Stimulated activated CD8-positive, alpha-beta memory T cell treated with anti-CD3 and anti-CD28 coated beads, Interleukin-15, amount 100 ng/mL, for 24 hours (primary cell): ENCODE results near the gene CLCA4.
"Not testable (repeated sequence)": the region's sequence is repeated elsewhere in the genome, so short reads cannot be mapped to it uniquely, and the experiment has no call there.

Experiments
- DNase-seq: peaks from one replicate; pipeline ENCODE4 v3.0.0-alpha.2; 2020; ENCODE audit warnings: low read depth

The CLCA4 gene

DNA sequence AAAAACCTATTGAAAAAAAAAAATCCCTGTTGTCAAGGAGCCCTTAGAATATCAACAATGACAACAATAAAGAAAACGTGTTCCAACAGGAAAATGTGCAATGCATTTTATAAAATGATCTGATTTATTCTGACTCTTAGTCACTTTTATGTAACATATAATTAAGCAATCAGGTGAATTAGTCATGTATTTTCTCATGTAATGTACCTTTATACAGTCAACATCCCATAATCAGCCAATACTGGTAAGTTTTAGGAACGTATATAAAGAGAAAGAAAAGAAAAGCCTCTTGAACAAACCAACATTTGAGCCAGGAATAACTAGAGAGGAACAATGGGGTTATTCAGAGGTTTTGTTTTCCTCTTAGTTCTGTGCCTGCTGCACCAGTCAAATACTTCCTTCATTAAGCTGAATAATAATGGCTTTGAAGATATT lies at the start of gene CLCA4:
TSS of gene CLCA4 (plus strand) at position 292 of the 435 bp plus-strand sequence. CDS start at position 334, 42 bp downstream.
- DNase-seq = no peak

- DNase-seq = no peak
Observed at GRCh38 chr1:86498281-86498680, 48.6 kb upstream of the CLCA4 start.

DNA sequence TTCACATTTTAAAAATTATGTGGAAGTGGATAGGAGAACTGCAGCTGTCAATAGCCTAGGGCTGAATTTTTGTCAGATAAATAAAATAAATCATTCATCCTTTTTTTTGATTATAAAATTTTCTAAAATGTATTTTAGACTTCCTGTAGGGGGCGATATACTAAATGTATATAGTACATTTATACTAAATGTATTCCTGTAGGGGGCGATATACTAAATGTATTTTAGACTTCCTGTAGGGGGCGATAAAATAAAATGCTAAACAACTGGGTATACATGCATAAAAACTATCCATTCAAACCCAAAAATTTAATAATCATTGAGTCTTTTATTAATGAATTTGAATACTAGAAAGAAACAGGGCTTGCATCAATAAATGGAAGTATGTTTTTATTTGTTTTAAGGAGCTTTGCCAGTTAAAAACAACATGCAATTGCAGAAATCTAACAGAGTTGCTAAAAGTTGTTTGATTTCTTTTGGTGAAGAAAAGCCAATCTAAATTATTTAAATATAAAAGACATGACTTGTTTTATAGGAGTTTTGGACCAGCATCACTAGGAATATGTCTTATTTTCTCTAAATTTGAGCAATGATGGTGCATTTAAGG lies 46.8 kb upstream of the CLCA4 start:
- DNase-seq = no peak

DNA sequence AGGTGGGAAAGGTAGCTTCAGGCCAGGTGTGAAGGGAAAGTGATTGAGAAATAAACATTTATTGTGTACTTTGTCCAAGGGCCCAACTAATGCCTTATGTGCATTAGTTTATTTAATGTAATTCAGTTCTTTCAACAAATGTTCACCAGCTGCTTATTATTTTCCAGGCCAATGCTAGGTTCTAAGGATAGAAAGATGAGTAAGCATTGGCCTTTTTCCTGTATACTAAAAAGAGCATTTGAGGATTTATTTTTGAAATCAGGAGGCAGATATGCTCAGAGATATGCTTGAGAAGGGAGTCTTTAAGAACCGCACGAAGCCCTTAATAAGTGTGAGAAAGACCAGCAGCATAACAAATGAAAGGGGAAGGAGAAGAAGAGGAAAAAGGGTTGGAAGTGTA lies 46.2 kb upstream of the CLCA4 start:
- no peak for DNase-seq

GRCh38 chr1:86502125-86502646 lies 44.7 kb upstream of the CLCA4 start:
- DNase-seq = not testable (repeated sequence)

DNA sequence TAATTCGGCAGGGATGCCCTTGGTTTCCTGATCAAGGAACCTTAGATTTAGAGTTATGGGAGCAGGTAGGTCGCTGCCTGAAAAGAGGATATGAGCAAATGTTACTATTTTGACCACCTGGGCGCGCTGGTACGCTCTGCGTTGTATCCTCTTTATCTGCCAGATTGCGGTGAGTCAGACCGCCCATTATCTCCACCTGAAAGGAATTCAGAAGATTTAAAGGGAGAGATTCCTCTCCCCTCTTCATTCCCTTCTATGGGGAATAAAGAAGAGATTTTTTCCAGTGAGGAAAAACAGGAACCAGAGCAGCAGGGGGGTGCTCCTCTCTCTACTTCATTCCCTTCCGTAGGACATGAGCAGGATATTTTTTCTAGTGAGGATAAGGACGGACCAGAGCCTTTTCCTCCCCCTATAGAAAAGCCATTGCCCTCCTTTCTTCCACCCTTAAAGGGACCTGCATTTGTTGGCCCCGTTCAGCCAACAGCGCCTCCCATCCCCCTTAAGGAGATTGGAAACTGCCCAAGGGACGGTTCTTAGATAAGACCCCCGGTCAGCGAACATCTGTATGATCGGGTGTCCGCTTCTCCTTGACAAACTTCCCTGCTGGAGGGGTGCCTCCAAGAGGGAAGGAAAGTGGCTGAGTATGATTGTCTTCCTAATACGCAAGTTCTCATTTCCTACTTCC lies 44.0 kb upstream of the CLCA4 start:
- DNase-seq = no peak

- no peak for DNase-seq
Observed at GRCh38 chr1:86503406-86504136, 43.3 kb upstream of the CLCA4 start.

DNA sequence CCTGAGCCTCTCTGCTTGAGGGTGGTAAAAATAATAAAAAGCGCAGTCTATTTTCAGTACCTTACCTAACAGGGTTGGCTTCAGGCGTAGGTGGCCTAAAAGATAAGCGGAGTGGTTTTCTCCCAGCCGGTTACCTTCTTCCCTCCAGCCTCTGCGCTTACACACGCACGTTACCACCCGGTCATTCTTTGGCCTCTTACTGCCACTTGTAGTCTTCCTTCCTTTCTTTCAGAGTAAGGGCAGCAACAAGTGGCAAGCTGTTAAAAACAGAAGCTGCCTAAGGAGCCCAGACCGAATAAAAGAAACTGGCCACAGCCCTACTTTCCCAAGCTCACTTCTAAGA lies 42.8 kb upstream of the CLCA4 start:
- DNase-seq = no peak

DNA sequence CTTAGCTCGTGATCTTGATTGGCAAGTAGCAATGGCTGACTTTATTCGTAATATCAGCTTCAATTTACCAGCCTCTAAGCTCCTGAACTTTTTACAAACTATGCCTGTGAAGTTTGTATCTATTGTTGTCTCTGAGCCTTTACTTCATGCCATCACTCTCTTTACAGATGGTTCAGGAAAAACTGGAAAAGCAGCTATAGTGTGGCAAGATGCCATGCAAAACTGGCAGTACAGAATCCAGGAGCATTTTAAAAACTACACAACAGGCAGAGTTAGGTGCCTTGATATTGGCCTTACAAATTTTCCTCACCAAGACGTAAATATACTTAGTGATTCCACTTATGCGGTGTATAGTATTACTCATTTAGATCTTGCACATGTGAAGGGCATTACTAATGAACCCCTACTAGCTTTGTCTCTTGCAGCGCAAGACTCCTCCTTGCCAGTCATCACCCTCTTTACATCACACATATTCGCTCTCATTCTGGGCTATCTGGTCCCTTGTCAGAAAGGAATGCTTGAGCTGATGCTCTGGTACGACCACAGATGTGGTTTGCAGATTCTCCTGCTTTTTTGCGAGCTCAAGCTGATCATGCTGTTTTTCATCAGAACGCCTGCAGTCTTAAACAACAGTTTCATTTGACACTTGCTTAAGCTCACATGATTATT lies 41.8 kb upstream of the CLCA4 start:
- DNase-seq = no peak

DNA sequence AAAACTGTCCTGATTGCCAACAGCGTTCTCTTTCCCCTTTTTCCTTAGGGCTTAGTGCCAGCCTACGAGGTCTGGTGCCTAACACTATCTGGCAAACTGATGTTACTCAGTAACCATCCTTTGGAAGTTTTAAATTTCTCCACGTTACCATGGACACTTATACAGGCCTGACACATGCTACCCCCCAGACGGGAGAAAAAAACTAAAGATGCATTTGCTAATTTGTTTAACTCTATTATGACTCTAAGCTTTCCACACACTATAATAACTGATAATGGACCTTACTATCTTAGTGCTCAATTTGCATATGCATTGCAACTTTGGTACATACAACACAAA lies 41.3 kb upstream of the CLCA4 start:
- no peak for DNase-seq

DNA sequence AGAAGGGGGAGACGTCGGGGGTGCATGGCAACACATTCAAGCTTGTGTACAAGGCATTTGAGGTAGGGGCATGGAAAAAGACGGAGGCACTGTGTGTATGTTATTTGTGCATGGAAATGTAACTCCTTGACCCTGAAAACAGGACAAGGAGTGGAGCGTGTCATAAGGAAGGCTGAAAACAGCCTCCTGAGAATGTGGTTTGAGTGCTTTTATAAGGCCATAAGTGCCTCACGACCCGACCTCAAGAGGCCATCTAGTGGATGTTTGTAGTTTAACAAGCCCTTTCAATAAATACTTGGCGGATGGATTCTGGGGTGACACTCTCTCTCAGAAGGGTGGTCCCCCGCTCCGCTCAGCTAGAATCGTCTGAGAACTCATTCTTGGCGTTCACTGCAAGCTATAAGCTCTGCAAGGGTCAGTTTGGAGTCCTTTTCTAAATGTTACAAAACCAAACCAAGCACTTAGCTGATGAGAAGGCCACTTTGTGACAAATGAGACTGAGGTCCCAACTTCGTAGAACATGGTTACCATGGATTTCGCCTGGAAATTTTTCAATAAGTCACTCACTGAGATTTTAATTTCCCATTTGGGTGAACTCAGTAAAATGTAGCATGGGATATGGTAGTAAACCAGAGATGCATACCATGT lies 38.8 kb upstream of the CLCA4 start:
- no peak for DNase-seq

- no peak for DNase-seq
Observed at GRCh38 chr1:86508583-86508969, 38.3 kb upstream of the CLCA4 start.

- no peak for DNase-seq
Observed at GRCh38 chr1:86515597-86515996, 31.3 kb upstream of the CLCA4 start.

DNA sequence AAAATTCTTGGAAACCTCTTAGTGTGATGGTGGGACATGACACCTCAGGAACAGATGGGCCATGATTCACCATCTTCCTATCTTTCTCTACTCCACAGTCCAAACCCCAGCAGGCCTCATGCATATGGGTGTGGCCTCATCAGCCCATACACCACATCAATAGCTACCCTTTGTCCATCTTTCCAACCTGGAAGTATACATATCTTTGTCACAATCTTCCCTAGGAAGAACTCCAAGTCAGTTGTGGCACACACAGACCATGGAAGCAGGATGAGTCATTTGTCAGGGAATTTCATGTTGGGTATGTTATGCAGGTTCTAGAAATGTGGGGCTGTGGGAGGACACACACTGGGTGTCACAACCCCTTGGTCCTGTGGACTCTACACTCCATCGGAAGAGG lies 30.5 kb upstream of the CLCA4 start:
- DNase-seq = no peak

GRCh38 chr1:86517336-86517735 lies 29.5 kb upstream of the CLCA4 start:
- no peak for DNase-seq

DNA sequence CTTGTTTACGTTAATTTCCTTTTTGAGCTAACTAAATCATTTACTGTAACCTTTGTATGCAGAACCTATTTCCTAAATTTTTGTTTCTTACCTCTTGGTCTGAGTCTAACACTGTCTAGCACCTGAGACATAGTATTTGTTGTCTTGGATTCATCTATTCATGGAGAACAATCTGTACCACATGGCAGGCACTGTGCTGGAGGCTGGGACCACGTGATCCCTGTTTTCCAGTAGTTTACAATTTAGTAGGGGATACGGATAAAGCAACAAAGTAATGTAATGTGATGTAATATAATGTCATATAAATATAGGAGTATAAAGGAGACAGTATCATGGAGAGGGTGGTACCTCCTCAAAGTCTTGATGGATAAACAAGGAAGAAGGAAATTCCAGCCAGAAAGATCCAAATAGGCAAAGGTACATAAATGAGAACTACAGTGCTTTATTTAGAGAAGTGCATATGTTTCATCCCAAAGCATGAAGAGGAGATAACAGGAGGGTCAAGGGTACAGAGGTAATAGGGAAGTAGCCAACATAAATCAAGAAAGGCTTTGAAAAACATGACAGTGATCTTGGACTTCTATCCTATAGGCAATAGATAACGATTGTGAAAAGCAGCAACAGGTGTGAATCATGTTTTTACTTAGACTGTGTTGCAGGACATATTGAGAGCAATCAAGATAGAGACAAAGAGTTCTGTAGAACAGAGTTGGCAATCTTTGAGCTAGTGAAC lies 25.9 kb upstream of the CLCA4 start:
- no peak for DNase-seq

DNA sequence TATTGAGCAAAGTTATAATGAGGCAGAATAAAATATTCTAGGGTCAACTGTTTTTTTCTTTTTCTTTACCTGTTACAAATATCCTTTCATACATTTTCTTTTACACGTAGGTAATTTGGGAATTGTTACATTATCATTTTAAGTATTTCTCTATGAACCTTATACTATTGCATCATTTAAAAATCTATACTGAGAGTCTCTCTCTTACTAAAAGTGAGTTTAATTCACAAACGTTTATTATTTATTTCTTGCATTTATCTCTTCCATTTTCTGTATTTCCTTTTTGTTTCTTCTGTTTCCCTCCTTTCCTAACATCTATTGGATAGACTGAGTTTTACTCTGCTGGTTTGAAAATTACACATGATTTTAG lies 25.4 kb upstream of the CLCA4 start:
- DNase-seq = no peak

GRCh38 chr1:86522240-86522639 lies 24.6 kb upstream of the CLCA4 start:
- DNase-seq = no peak

DNA sequence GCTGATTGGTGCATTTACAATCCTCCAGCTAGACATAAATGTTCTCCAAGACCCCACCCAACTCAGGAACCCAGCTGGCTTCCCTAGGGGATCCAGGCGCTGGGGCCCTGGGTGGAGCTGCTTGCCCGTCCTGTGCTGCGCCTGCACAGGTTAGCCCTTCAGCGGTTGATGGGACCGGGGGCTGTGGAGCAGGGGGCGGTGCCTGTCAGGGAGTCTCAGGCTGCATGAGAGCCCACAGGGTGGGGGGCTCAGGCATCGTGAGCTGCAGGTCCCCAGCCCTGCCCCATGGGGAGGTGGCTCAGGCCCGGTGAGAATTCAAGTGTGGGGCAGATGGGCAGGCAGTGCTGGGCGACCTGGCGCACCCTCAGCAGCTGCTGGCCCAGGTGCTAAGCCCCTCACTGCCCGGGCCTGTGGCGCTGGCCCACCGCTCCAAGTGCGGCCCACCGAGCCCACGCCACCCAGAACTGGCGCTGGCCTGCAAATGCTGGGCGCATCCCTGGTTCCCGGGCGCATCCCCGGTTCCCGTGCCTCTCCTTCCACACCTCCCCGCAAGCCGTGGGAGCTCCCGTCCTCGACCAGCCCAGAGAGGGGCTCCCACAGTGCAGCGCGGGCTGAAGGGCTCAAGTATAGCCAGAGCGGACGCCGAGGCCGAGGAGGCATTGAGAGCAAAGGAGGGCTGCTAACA lies 23.1 kb upstream of the CLCA4 start:
- no peak for DNase-seq

- DNase-seq = no peak
Observed at GRCh38 chr1:86527306-86527705, 19.6 kb upstream of the CLCA4 start.

DNA sequence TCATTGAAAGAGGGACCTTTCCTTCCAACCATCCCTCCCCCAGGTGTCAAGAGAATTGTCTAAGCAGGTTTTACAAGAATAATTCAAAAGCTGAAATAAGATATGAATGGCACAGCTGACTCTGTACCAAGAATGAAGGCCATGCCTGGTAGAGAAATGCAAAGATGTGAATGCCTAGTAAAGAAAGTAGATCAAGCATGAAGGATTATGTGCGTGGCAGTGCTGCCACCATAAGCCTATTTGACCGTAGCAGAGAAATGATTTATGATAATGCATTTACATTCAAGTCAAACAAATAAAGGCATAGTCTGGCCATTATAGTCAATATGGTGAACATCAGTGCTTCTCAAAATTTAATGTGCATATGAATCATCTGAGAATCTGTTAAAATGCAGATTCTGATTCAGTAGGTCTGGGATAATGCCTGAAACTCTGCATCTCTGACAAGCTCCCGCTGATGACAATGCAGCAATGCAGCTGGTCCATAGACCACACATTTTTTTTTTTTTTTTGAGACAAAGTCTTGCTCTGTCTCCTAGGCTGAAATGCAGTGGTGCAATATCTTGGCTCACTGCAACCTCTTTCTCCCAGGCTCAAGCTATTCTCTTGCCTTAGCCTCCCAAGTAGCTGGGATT lies 16.6 kb upstream of the CLCA4 start:
- no peak for DNase-seq
